ENCODE results near the gene HARBI1. TPM values are rescaled to one million over a fixed set of nuclear protein-coding genes. Genes with fewer than 3 reads are reported as not detected.

Gene HARBI1
- total RNA-seq, 1 experiment from 2014 or later: 4.4 TPM

DNA sequence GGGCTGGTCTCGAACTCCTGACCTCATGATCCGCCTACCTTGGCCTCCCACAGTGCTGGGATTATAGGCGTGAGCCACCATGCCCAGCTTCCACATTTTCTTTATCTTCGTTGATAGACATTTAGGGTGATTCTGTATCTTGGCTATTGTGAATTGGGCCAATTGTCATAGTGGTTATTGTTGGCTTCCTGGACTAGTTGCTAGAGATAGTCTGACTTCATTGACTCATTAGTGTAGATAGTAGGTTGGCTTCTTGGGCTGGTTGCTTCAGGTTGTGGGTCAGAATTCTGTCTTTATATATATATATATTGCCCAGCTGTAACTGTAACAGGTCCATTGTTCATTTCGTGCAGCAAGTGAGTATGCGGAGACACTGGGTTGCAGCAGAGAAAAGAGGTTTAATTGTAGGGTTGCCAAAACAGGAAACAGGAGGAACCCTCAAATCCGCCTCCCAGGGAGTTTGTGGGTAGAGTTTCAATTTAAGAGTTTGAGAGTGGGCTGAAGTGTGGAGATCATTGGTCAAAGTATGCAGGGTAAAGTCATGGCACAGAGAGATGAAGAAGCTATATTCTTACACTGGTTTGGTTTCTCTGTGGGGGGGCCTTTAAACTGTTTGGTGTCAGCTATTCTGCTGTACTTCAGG, 22.3 kb upstream of the HARBI1 start:
- H3K36me3 Mint-ChIP-seq: peaks cover 19% of the 10 kb centered on the region
- CTCF ChIA-PET: interaction anchor here (0.5 kb wide), 1 partner anchor 272 kb away, joined by 3 read pairs; no protein-coding TSS in a partner anchor
- peaks cover 12% of the 10 kb centered on the region for H3K9me3 Mint-ChIP-seq
- TF ChIP-seq, protein P1, sequence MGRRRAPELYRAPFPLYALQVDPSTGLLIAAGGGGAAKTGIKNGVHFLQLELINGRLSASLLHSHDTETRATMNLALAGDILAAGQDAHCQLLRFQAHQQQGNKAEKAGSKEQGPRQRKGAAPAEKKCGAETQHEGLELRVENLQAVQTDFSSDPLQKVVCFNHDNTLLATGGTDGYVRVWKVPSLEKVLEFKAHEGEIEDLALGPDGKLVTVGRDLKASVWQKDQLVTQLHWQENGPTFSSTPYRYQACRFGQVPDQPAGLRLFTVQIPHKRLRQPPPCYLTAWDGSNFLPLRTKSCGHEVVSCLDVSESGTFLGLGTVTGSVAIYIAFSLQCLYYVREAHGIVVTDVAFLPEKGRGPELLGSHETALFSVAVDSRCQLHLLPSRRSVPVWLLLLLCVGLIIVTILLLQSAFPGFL (CRISPR knock-in tag; IDR thresholded peaks at IDR 0.05; ENCODE audit: borderline replicate concordance): no peak
- TF ChIP-seq FOXJ3 (CRISPR knock-in tag; IDR thresholded peaks at IDR 0.05; ENCODE audit: borderline replicate concordance) (no peak), FOXP1 (CRISPR knock-in tag; IDR thresholded peaks at IDR 0.05; ENCODE audit: borderline replicate concordance) (no peak), SOX15 (CRISPR knock-in tag; IDR thresholded peaks at IDR 0.05) (no peak), EMX1 (CRISPR knock-in tag; IDR thresholded peaks at IDR 0.05) (no peak), NR1H2 (CRISPR knock-in tag; IDR thresholded peaks at IDR 0.05) (no peak), JAZF1 (CRISPR knock-in tag; IDR thresholded peaks at IDR 0.05) (no peak), NFYB (CRISPR knock-in tag; conservative IDR thresholded peaks at IDR 0.05; ENCODE audit: low read depth) (no peak), RELA (CRISPR knock-in tag; IDR thresholded peaks at IDR 0.05; ENCODE audit: borderline replicate concordance) (no peak)
- TF ChIP-seq, protein P2, sequence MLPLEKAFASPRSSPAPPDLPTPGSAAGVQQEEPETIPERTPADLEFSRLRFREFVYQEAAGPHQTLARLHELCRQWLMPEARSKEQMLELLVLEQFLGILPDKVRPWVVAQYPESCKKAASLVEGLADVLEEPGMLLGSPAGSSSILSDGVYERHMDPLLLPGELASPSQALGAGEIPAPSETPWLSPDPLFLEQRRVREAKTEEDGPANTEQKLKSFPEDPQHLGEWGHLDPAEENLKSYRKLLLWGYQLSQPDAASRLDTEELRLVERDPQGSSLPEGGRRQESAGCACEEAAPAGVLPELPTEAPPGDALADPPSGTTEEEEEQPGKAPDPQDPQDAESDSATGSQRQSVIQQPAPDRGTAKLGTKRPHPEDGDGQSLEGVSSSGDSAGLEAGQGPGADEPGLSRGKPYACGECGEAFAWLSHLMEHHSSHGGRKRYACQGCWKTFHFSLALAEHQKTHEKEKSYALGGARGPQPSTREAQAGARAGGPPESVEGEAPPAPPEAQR (CRISPR knock-in tag; IDR thresholded peaks at IDR 0.05): no peak
- TF ChIP-seq, protein P3, sequence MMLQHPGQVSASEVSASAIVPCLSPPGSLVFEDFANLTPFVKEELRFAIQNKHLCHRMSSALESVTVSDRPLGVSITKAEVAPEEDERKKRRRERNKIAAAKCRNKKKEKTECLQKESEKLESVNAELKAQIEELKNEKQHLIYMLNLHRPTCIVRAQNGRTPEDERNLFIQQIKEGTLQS (CRISPR knock-in tag; conservative IDR thresholded peaks at IDR 0.05): no peak
- TF ChIP-seq, protein P4, sequence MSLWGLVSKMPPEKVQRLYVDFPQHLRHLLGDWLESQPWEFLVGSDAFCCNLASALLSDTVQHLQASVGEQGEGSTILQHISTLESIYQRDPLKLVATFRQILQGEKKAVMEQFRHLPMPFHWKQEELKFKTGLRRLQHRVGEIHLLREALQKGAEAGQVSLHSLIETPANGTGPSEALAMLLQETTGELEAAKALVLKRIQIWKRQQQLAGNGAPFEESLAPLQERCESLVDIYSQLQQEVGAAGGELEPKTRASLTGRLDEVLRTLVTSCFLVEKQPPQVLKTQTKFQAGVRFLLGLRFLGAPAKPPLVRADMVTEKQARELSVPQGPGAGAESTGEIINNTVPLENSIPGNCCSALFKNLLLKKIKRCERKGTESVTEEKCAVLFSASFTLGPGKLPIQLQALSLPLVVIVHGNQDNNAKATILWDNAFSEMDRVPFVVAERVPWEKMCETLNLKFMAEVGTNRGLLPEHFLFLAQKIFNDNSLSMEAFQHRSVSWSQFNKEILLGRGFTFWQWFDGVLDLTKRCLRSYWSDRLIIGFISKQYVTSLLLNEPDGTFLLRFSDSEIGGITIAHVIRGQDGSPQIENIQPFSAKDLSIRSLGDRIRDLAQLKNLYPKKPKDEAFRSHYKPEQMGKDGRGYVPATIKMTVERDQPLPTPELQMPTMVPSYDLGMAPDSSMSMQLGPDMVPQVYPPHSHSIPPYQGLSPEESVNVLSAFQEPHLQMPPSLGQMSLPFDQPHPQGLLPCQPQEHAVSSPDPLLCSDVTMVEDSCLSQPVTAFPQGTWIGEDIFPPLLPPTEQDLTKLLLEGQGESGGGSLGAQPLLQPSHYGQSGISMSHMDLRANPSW (CRISPR knock-in tag; conservative IDR thresholded peaks at IDR 0.05; ENCODE audit: low read depth): no peak
- TF ChIP-seq, protein P5, sequence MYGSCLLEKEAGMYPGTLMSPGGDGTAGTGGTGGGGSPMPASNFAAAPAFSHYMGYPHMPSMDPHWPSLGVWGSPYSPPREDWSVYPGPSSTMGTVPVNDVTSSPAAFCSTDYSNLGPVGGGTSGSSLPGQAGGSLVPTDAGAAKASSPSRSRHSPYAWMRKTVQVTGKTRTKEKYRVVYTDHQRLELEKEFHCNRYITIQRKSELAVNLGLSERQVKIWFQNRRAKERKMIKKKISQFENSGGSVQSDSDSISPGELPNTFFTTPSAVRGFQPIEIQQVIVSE (CRISPR knock-in tag; IDR thresholded peaks at IDR 0.05; ENCODE audit: borderline replicate concordance): no peak
- TF ChIP-seq, protein P6, sequence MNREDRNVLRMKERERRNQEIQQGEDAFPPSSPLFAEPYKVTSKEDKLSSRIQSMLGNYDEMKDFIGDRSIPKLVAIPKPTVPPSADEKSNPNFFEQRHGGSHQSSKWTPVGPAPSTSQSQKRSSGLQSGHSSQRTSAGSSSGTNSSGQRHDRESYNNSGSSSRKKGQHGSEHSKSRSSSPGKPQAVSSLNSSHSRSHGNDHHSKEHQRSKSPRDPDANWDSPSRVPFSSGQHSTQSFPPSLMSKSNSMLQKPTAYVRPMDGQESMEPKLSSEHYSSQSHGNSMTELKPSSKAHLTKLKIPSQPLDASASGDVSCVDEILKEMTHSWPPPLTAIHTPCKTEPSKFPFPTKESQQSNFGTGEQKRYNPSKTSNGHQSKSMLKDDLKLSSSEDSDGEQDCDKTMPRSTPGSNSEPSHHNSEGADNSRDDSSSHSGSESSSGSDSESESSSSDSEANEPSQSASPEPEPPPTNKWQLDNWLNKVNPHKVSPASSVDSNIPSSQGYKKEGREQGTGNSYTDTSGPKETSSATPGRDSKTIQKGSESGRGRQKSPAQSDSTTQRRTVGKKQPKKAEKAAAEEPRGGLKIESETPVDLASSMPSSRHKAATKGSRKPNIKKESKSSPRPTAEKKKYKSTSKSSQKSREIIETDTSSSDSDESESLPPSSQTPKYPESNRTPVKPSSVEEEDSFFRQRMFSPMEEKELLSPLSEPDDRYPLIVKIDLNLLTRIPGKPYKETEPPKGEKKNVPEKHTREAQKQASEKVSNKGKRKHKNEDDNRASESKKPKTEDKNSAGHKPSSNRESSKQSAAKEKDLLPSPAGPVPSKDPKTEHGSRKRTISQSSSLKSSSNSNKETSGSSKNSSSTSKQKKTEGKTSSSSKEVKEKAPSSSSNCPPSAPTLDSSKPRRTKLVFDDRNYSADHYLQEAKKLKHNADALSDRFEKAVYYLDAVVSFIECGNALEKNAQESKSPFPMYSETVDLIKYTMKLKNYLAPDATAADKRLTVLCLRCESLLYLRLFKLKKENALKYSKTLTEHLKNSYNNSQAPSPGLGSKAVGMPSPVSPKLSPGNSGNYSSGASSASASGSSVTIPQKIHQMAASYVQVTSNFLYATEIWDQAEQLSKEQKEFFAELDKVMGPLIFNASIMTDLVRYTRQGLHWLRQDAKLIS (CRISPR knock-in tag; IDR thresholded peaks at IDR 0.05; ENCODE audit: borderline replicate concordance): no peak
- TF ChIP-seq, protein P7, sequence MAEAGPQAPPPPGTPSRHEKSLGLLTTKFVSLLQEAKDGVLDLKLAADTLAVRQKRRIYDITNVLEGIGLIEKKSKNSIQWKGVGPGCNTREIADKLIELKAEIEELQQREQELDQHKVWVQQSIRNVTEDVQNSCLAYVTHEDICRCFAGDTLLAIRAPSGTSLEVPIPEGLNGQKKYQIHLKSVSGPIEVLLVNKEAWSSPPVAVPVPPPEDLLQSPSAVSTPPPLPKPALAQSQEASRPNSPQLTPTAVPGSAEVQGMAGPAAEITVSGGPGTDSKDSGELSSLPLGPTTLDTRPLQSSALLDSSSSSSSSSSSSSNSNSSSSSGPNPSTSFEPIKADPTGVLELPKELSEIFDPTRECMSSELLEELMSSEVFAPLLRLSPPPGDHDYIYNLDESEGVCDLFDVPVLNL (CRISPR knock-in tag; IDR thresholded peaks at IDR 0.05; ENCODE audit: borderline replicate concordance, low read depth): no peak
- TF ChIP-seq, protein P8, sequence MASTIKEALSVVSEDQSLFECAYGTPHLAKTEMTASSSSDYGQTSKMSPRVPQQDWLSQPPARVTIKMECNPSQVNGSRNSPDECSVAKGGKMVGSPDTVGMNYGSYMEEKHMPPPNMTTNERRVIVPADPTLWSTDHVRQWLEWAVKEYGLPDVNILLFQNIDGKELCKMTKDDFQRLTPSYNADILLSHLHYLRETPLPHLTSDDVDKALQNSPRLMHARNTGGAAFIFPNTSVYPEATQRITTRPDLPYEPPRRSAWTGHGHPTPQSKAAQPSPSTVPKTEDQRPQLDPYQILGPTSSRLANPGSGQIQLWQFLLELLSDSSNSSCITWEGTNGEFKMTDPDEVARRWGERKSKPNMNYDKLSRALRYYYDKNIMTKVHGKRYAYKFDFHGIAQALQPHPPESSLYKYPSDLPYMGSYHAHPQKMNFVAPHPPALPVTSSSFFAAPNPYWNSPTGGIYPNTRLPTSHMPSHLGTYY (CRISPR knock-in tag; IDR thresholded peaks at IDR 0.05): no peak
- ATAC-seq (no peak), DNase-seq (ENCODE audit: low spot score) (no peak)
- POLR2A ChIA-PET: no interaction called here
- H3K27ac Mint-ChIP-seq: no peak overlapping the region
- no peaks in the 10 kb centered on the region for H3K4me1 Mint-ChIP-seq
- H3K4me3 Mint-ChIP-seq: no peak overlapping the region
- H3K27me3 Mint-ChIP-seq (ENCODE audit: low read depth): no peaks in the 10 kb centered on the region
